HG03135 (cell line): ENCODE measurements around the gene ADAM12.

Source experiments
- ATAC-seq: cut with Tn5 transposase; IDR thresholded peaks from one replicate; pipeline ENCODE4 v1.9.1; 2021; ENCODE audit warnings: mild to moderate bottlenecking, moderate library complexity; ENCODE audit not compliant: unreplicated experiment

ADAM12 gene

GRCh38 chr10:126041117-126041516, 347.2 kb downstream of the ADAM12 start:
- no peak for ATAC-seq

- no peak for ATAC-seq
Observed at GRCh38 chr10:126037946-126038345, 350.3 kb downstream of the ADAM12 start.

GRCh38 chr10:126036515-126036914, 351.8 kb downstream of the ADAM12 start:
- ATAC-seq = no peak

GRCh38 chr10:126034586-126034985, 353.7 kb downstream of the ADAM12 start:
- no peak for ATAC-seq

GRCh38 chr10:126029999-126030398, 358.3 kb downstream of the ADAM12 start:
- ATAC-seq = no peak

- no peak for ATAC-seq
Observed at GRCh38 chr10:126027692-126028091, 360.6 kb downstream of the ADAM12 start.

- no peak for ATAC-seq
Observed at GRCh38 chr10:126022841-126023240, 365.4 kb downstream of the ADAM12 start.

GRCh38 chr10:126021833-126022500, 366.3 kb downstream of the ADAM12 start:
- ATAC-seq = no peak

GRCh38 chr10:126017961-126018560, 370.2 kb downstream of the ADAM12 start:
- no peak for ATAC-seq

GRCh38 chr10:126016882-126017281, 371.4 kb downstream of the ADAM12 start:
- ATAC-seq = no peak

GRCh38 chr10:126016156-126016805, 372.0 kb downstream of the ADAM12 start:
- ATAC-seq = no peak

GRCh38 chr10:126015413-126015812, 372.9 kb downstream of the ADAM12 start:
- no peak for ATAC-seq

GRCh38 chr10:126014309-126014708, 374.0 kb downstream of the ADAM12 start:
- ATAC-seq = no peak

- no peak for ATAC-seq
Observed at GRCh38 chr10:126013489-126014281, 374.6 kb downstream of the ADAM12 start.

- no peak for ATAC-seq
Observed at GRCh38 chr10:126012485-126012884, 375.8 kb downstream of the ADAM12 start.

- no peak for ATAC-seq
Observed at GRCh38 chr10:126011995-126012394, 376.3 kb downstream of the ADAM12 start.

- no peak for ATAC-seq
Observed at GRCh38 chr10:126009650-126010049, 378.6 kb downstream of the ADAM12 start.

- no peak for ATAC-seq
Observed at GRCh38 chr10:126006906-126007305, 381.4 kb downstream of the ADAM12 start.

GRCh38 chr10:126006264-126006663, 382.0 kb downstream of the ADAM12 start:
- no peak for ATAC-seq

GRCh38 chr10:126004752-126005151, 383.5 kb downstream of the ADAM12 start:
- ATAC-seq = no peak

- no peak for ATAC-seq
Observed at GRCh38 chr10:126001576-126001975, 386.7 kb downstream of the ADAM12 start.
